Neural cell (in vitro differentiated cells): ENCODE measurements around the gene TRIM10. TPM values are rescaled to one million over a fixed set of nuclear protein-coding genes. Genes with fewer than 3 reads are reported as not detected.

Experiments used
- H2AFZ ChIP-seq: fragments of 200-600, 300-800 bp; sonication (generic), shearing (Covaris generic); 2 replicates; pipeline ENCODE4 v1.6.0; 2014; ENCODE audit warnings: low read depth, mild to moderate bottlenecking, antibody characterized with exemption, low read length, moderate library complexity
- H3F3A ChIP-seq: fragments of 200-600 bp; shearing (Covaris generic); 2 replicates; pipeline ENCODE4 v1.6.1; 2016; ENCODE audit warnings: mild to moderate bottlenecking, moderate library complexity, mixed read lengths, antibody characterized with exemption, low read length; ENCODE audit not compliant: insufficient read depth, poor library complexity, severe bottlenecking
- H3K27ac ChIP-seq: fragments of 200-600, 300-800 bp; sonication (generic), shearing (Covaris generic); 2 replicates; pipeline ENCODE4 v1.5.1; 2014; ENCODE audit warnings: mild to moderate bottlenecking, low read length, moderate library complexity
- H3K27me3 ChIP-seq: fragments of 300-800, 200-600 bp; sonication (generic), shearing (Covaris generic); 2 replicates; pipeline ENCODE4 v1.6.0; 2014; ENCODE audit warnings: mild to moderate bottlenecking, low read depth, low read length, moderate library complexity; ENCODE audit not compliant: insufficient read depth
- H3K36me3 ChIP-seq: fragments of 300-800, 200-600 bp; sonication (generic), shearing (Covaris generic); 2 replicates; pipeline ENCODE4 v1.5.1; 2014; ENCODE audit warnings: mild to moderate bottlenecking, antibody characterized with exemption, low read length, moderate library complexity; ENCODE audit not compliant: insufficient read depth
- H3K4me2 ChIP-seq: fragments of 300-800, 200-600 bp; sonication (generic), shearing (Covaris generic); 2 replicates; pipeline ENCODE4 v1.6.0; 2014; ENCODE audit warnings: mild to moderate bottlenecking, low read length
- H3K4me3 ChIP-seq: fragments of 300-800, 200-600 bp; sonication (generic), shearing (Covaris generic); 2 replicates; pipeline ENCODE4 v1.5.1; 2014; ENCODE audit warnings: mild to moderate bottlenecking, low read length, moderate library complexity
- H3K79me2 ChIP-seq: fragments of 200-600 bp; shearing (Covaris generic); replicated peaks from 2 replicates; pipeline ENCODE4 v1.6.0; 2014; ENCODE audit warnings: mild to moderate bottlenecking, low read length, moderate library complexity; ENCODE audit not compliant: insufficient read depth
- H3K9ac ChIP-seq: fragments of 300-800, 200-600 bp; sonication (generic), shearing (Covaris generic); 2 replicates; pipeline ENCODE4 v1.6.1; 2016; ENCODE audit warnings: mild to moderate bottlenecking, low read length, mixed read lengths
- H3K9me2 ChIP-seq: fragments of 200-600 bp; shearing (Covaris generic); 2 replicates; pipeline ENCODE4 v1.6.1; 2016; ENCODE audit warnings: mild to moderate bottlenecking, low read length, mixed read lengths; ENCODE audit not compliant: insufficient read depth
- H3K9me3 ChIP-seq: fragments of 200-600, 300-800 bp; sonication (generic), shearing (Covaris generic); 2 replicates; pipeline ENCODE4 v1.6.1; 2016; ENCODE audit warnings: mild to moderate bottlenecking, mixed run types, low read length, moderate library complexity, mixed read lengths
- H4K20me1 ChIP-seq: fragments of 200-600 bp; shearing (Covaris generic); 2 replicates; pipeline ENCODE4 v1.6.1; 2016; ENCODE audit warnings: mild to moderate bottlenecking, mixed run types; ENCODE audit not compliant: insufficient read depth
- CTCF ChIP-seq: fragments of 450-650 bp; IDR thresholded peaks from 2 replicates; pipeline ENCODE4 v1.5.1; 2014; ENCODE audit warnings: antibody characterized with exemption, mild to moderate bottlenecking, moderate library complexity; ENCODE audit not compliant: poor library complexity, severe bottlenecking
- EP300 ChIP-seq: fragments of 450-650 bp; conservative IDR thresholded peaks from 2 replicates; pipeline ENCODE4 v1.6.1; 2014; ENCODE audit warnings: antibody characterized with exemption, mild to moderate bottlenecking, moderate library complexity; ENCODE audit not compliant: poor library complexity, severe bottlenecking
- EZH2 ChIP-seq: fragments of 200-600, 300-800 bp; shearing (Covaris generic), sonication (generic); IDR thresholded peaks from 2 replicates; pipeline ENCODE4 v1.6.1; 2014; ENCODE audit warnings: antibody characterized with exemption, low read length, borderline replicate concordance, mild to moderate bottlenecking; ENCODE audit not compliant: insufficient read depth, poor library complexity, severe bottlenecking
- MXI1 ChIP-seq: fragments of 450-650 bp; conservative IDR thresholded peaks from 2 replicates; pipeline ENCODE4 v1.6.1; 2014; ENCODE audit warnings: antibody characterized with exemption, mild to moderate bottlenecking; ENCODE audit not compliant: poor library complexity, severe bottlenecking
- POLR2AphosphoS5 ChIP-seq: IDR thresholded peaks from 2 replicates; pipeline ENCODE4 v1.6.1; 2012
- RAD21 ChIP-seq: fragments of 450-650 bp; conservative IDR thresholded peaks from 2 replicates; pipeline ENCODE4 v1.6.1; 2014; ENCODE audit warnings: antibody characterized with exemption, mild to moderate bottlenecking, moderate library complexity
- REST ChIP-seq: IDR thresholded peaks from 2 replicates; pipeline ENCODE4 v1.6.1; 2012; ENCODE audit warnings: borderline replicate concordance
- SMC3 ChIP-seq: fragments of 450-650 bp; conservative IDR thresholded peaks from 2 replicates; pipeline ENCODE4 v1.6.1; 2014; ENCODE audit warnings: antibody characterized with exemption, mild to moderate bottlenecking, moderate library complexity; ENCODE audit not compliant: poor library complexity
- TAF1 ChIP-seq: IDR thresholded peaks from 2 replicates; pipeline ENCODE4 v1.6.1; 2012; ENCODE audit warnings: low read depth
- polyA plus RNA-seq: library from polyadenylated mRNA; depleted of rRNA; stranded (reverse); fragments of >200 nt; gene quantifications from 2 replicates; pipeline ENCODE4 v1.2.3, GENCODE V29; 2014

TRIM10 gene
- polyA plus RNA-seq, 1 donor from 2014 or later, result not detected

GRCh38 chr6:30150671-30151395 lies 10.2 kb downstream of the TRIM10 start:
- no peaks in the 10 kb centered on the region for H3K79me2 ChIP-seq
- H3K27ac ChIP-seq, result no peak overlapping the region
- no peaks in the 10 kb centered on the region for H3K36me3 ChIP-seq
- H3K4me3 ChIP-seq, result no peak overlapping the region
- no peak for TF ChIP-seq TAF1
- H3K4me2 ChIP-seq, result no peak overlapping the region
- no peak overlapping the region for H2AFZ ChIP-seq
- no peaks in the 10 kb centered on the region for H3K9me2 ChIP-seq
- H3K9ac ChIP-seq, result no peak overlapping the region
- H3K27me3 ChIP-seq, result no peaks in the 10 kb centered on the region
- H4K20me1 ChIP-seq, result no peaks in the 10 kb centered on the region
- no peaks in the 10 kb centered on the region for H3F3A ChIP-seq
- H3K9me3 ChIP-seq, result no peaks in the 10 kb centered on the region

- H3K36me3 ChIP-seq, result no peaks in the 10 kb centered on the region
- no peaks in the 10 kb centered on the region for H3K27me3 ChIP-seq
- H3K4me3 ChIP-seq, result no peak overlapping the region
- H3K27ac ChIP-seq, result no peak overlapping the region
- no peaks in the 10 kb centered on the region for H3K9me2 ChIP-seq
- no peaks in the 10 kb centered on the region for H3F3A ChIP-seq
- no peaks in the 10 kb centered on the region for H3K79me2 ChIP-seq
- no peak overlapping the region for H3K4me2 ChIP-seq
- H3K9ac ChIP-seq, result no peak overlapping the region
- no peaks in the 10 kb centered on the region for H4K20me1 ChIP-seq
- TF ChIP-seq TAF1 (no peak), POLR2AphosphoS5 (no peak), EP300 (no peak), RAD21 (no peak), CTCF (no peak), REST (no peak), SMC3 (no peak), EZH2 (no peak), MXI1 (no peak)
- H2AFZ ChIP-seq, result no peak overlapping the region
- no peaks in the 10 kb centered on the region for H3K9me3 ChIP-seq
These were observed 11.0 kb downstream of the TRIM10 start for GRCh38 chr6:30149858-30150550.
